CD4-positive, alpha-beta T cell treated with Interleukin-6 for 4 hours (primary cell): ENCODE results near the gene SELENBP1.
"Not testable (repeated sequence)": the region's sequence is repeated elsewhere in the genome, so short reads cannot be mapped to it uniquely, and the experiment has no call there.

Experiments
- DNase-seq: peaks from one replicate; pipeline ENCODE4 v3.0.0-alpha.2; 2020; ENCODE audit warnings: mixed read lengths

The SELENBP1 gene

DNA sequence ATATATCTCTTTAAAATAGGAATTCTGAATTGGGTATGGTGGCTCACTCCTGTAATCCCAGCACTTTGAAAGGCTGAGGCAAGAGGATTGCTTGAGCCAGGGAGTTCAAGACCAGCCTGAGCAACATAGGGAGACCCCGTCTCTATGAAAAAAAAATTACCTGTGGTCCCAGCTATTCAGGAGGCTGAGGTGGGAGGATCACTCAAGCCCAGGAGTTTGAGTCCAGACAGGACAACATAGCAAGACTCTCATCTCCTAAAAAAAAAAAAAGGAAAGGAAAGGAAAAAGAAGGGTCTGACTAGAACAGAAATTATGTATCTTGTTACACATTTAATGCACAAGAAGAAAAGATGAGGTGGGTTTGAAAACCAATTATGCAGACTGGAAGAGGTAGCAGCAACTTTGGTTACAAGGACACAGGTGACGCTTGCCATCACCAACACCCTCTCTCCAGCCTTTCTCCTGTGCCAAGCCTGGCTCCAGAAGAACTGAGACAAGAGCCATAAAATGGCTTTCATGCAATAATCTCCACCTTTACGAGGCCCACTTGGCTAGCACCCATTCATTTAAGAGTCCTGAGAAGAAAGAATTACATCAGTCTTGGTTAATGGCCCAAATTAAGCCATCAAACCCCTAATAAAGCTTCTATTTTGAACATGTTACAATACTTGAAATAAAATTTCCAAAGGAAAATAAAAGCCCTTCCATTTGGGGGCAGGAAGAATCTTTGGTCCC, 4.8 kb upstream of the SELENBP1 start:
- DNase-seq, result no peak

DNA sequence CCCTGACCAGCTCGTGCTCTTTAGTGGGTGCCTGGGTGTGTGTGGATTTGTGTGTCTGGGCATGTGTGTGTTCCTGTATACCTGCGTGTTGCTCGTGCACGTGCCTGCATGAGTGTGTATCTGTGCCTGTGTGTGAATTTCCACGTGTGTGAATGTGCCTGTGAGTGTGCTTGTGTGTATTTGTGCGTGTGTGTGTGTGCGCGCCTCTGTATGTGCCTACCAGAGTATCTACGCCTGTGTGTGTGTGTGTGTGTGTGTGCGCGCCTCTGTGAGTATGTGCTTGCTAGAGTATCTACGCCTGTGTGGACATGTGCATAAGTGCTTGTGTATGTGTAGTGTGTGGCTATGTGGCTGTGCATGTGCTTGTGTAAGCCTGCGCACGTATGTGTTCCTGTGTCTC, 691 bp upstream of the SELENBP1 start:
- DNase-seq, result no peak

DNA sequence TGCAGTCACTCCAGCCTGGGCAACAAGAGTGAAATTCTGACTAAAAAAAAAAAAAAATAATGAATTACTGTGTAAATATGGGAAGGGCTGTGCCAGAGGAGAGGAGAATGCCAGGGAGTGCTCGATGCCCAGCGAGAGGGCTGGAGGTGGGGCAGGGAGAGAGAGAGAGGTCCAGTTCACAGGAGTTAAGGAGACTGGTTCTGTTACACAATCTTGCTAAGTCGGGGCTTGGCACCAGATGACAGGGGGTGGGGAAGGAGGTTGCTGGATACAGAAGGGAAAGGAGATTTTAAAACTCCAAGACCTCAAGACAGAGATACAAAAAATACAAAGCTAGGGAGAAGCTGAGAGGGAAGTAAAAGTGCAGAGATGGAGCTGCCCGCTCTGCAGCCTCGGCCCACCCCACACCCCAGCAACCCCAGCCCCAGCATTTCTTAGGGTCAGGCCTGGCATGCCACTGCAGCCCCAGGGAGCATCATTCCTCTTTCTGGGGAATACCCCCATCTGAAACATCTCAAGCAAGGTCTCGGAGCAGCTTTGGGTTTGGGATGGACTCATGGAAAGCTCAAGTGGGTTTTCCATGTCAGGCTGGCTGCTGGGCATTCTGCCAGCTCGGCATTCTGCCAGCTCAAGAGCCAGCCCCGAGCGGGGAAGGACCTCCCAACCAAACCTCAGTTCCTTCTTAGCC, 991 bp downstream of the SELENBP1 start:
- no peak for DNase-seq

DNA sequence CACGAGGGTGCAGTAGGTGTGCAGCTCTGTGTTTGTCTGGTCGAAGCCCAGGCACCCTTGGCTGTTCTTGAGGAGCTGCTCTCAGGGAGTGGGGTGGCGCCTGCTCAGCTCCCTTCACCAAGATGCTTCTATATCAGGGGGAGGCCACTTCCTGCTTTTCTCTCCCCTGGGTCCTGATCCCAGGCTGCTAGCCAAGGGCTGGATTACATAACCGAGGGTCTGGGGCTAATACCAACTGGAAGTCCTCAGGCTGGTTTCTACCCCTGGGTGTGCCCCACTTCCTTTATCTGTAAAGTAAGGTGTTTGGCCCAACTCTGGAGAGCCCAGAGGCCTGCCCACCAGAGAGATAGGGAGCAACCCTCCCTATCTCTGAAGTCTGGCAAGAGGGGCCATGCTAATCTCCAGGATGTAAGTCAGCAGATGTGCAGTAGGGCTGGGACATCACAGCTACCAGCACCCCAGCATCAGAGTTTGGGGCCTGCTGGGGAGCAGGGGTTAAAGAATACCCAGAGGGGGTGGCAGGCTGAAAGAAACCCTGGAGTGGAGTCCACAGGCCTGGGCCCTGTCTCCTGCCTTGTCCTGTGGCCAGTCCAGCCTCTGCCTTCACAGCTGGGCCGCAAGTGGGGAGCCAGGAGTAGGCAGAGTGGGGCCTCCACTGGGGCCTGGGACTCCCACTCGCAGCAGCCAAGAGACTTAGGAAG, 2.1 kb downstream of the SELENBP1 start:
- DNase-seq, result no peak

DNA sequence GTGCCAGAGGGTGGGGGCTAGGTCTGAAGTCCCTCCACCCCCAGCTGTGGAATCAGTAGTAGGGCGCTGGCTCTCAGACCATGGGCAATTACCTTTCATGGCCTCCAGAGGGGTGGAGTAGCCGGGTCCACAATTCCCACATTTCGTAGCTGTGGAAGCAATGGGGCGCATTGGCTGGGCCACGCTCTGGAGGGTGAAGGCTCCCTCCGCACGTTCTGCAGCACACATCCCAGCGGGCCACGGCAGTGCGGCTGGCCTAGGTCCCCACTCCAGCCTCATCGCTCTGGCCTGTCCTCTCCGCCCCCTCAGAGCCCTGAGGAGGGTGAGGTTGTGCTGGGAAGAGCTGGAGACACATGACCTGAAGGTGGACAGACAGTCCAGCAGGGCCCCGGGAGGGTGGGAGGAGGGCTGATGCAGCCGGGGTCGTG, 2.9 kb downstream of the SELENBP1 start:
- DNase-seq, result no peak

DNA sequence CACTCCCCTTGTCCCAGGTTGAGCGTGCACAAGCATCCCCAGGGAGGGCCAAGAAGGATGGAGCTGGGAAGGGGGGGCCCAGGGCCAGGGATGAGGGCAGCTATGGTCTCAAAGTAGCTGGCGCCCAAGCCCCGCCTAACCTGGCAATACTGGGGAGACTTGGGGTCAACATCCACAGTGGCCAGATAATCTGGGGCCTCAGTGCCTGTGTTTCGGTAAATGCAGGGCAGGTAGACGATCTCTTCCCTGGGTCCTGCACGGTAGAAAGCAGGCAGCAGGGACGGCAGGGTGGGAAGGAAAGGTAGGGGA, 3.2 kb downstream of the SELENBP1 start:
- no peak for DNase-seq

DNA sequence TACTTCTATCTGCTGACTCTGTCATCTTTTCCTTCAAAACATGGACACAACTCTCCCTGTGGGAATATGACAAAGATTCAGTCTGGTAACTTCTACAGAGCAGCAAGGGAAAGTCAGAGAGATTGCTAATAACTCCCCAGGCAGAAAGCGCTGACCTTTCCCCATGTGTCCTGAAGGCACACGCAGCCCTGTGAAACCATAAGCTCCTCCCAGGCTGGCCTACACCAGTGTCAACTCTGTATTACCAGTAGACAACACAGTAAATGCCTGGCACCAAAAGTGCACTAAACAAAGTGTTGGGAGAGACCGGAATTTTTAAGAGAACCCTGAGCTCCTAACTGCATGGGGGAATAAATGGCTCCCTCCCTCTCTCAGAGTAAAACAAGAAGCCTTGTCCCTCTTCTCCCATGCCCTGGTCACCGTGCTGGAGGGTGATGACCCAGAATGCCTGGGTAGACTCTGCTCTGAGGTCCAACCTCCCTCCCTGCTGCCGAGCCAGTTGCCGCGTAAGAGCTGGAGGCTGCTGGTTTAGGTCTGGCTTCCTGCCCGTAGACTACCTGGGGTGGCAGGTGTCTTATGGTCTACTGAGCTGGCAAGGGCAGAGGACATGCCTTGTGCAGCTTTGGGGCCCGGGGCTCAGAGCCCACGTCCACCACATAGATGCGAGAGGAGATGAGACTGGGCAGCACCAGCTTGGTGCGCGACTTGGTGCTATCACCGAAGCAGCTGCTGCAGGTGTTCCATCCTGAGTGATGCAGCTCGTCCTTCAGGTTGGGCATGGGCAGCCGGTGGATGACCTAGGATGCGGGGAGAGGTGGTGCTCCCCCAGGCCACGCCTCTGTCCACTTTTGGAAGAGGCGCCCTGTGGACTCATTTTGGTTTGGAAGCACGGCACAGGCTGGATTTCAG, 3.9 kb downstream of the SELENBP1 start:
- DNase-seq, result no peak

DNA sequence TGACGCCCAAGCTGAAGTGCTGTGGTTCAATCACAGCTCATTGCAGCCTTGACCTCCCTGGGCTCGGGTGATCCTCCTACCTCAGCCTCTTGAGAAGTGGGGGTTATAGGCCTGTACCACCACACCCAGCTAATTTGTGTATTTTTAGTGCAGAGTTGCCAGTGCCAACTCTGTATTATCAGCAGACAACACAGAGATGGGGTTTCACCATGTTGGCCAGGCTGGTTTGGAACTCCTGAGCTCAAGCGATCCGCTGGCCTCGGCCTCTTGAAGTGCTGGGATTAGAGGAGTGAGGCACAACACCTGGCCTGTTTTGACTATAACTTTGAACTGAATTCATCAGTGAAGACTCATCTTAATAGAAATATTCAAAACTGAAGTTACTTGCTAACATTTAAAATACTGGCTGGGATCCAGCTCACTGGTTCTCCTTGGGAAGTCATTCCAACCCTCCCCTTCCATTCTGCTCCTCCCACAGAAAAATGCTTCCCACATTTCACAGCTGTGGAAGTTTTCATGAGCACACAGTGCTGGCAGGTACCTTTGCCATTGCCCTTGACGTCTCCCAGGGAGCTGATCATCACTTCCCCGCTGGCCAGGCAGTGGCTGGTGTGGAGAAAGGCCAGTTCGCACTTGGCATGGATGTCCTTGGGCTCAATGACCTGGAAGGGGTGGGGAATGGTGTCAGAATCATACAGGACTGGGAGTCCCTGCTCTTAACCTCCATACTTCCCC, 4.7 kb downstream of the SELENBP1 start:
- DNase-seq, result no peak

DNA sequence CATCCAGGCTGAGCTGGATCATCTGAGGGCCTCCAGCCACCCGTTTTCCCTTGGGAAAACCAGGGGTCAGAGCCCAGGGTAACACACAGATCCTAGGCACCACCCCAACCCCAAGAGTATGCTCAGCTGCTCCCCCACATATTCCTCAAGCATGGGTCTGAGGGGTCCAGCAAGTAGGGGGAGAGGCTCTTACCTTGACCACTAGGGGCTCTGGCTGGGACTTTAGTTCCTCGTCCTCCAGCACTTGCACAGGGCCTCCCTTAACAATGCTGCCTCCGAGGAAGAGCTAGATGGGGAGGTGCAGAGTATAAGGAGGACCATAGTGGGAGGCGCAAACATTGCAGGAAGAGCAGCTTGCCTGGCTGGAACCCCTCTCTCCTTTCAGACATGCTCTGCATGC, 7.5 kb downstream of the SELENBP1 start:
- no peak for DNase-seq

DNA sequence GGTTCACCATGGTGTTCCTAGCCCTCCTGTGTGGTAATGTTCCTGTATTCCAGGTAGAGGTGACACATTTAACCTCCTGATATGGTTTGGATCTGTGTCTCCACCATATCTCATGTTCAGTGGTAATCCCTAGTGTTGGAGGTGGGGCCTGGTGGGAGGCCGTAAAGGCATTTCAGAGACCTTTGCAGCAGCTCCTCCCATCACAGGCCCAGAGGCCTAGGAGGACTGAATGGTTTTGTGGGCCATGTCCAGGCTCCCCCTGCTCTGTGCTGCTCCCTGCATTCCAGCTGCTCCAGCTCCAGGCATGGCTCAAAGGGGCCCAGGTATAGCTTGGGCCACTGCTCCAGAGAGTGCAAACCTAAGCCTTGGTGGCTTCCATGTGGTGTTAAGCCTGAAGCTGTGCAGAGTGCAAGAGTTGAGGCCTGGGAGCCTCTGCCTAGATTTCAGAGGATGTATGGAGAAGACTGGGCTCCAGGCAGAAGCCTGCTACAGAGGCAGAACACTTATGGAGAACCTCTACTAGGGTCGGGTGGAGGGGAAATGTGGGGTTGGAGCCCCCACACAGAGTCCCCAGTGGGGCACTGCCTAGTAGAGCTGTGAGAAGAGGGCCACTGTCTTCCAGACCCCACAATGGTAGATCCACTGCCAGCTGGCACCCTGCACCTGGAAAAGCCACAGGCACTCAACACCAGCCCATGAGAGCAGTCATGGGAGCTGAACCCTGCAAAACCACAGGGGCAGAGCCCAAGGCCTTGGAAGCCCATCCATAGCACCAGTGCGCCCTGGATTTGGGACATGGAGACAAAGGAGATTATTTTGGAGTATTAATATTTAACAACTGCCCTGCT, 10.0 kb downstream of the SELENBP1 start:
- DNase-seq, result no peak

DNA sequence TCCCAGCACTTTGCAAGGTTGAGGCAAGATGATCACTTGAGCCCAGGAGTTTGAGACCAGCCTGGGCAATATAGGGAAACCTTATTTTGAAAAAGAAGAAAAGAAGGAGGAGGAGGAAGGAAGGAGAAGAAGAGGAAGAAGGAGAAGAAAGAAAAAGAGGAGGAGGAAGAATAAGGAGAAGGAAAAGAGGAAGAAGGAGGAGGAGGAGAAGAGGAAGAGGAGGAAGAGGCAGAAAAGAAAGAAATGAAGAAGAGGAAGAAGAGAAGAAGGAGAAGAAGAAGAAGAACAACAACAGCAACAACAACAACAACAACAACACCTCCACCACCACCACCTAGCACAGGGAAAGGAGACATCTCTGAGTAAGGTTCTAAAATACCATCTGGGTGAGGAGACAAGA, 10.6 kb downstream of the SELENBP1 start:
- no peak for DNase-seq

DNA sequence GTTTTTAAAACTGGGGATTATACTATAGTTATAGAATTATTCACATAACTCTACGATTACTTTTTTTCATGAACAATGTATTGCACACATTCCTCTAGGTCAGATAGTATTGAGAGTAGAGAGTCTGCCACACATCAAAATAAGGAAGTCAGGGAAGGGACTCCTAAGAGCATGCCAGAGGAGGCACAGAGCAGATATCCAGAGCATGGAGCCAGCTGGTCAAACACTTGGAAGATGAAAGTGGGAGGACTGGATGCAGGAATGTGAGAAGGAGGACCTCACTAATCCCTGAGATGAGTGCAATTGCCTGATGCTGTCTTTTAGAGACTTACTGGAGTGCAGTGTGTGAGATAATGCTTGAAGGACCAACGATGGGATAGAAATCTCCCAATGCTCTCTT, 15.8 kb downstream of the SELENBP1 start:
- no peak for DNase-seq

DNA sequence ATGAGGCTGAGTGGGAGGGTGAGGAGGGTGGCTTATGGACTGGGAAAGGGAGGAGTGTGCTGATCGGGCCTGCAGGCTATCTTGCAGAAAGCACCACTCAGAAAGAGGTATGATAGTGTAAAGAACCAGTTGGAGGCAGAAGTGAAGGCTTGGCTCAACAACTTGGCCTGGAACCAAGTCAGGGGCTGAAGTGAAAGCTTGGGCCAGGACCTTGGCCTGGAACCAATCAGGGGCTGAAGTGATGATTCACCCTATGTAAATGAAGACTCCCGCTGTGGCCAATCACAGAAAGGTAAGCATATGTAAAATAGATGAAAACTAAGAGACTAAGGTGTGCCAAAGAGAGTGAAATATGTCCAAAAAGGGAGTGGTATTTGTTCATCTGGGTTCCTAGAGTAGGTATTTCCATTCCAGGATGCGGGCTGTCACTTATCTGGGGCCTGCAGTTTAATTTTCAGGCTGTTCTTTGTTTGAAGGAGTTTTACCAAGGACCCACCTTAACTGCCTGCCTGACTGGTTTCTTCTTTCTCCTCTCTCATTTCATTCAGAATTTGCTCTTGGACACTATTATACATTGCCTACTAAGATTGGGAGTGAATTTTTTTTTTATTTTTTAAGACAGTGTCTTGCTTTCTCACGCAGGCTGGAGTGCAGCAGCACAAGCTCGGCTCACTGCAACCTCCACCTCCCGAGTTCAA, 20.3 kb downstream of the SELENBP1 start:
- DNase-seq, result no peak

DNA sequence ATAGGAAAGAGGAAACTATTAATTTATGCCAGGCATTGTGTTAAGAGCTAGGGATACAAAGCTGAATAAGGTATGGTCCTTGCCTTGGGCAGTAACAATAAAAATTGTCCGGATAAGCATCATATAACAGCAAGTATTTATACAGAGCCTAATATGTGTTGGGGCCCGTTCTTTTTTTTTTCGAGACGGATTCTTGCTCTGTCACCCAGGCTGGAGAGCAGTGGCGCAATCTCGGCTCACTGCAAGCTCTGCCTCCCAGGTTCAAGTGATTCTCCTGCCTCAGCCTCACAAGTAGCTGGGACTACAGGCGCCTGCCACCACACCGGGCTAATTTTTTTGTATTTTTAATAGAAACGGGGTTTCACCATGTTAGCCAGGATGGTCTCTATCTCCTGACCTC, 22.2 kb downstream of the SELENBP1 start:
- not testable (repeated sequence) for DNase-seq

DNA sequence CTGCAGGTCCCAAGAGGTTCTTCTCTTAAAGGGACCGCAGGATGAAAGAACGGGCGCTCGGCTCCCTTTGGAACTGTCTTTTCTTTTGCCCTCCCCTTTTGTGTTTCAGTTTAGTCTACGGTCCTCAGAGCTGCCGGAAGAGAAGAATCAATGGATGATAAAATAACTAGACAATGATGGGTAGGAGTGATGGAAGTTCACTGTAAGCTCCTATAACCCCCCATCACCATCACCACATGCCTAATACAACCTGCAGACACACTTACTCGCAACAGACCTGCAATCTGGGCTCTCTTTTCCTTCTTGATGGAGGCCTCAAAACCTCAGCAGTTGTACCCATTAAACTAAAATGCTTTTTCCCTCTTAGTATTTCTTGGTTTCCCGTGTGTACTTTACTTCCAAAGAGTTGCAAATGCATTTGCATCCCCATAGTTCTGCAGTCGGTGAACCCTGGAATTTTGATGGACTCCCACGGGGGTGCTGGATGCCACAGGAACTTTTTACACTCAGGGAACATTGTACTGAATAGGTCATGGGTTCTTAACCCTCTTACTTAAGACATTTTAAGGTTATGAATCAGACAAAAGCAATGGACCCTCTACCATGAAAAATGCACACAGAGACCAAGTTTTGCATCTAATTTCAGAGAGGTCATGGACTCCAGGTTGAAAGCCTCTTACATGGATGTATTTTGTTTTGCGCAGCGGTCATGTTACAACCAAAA, 24.8 kb downstream of the SELENBP1 start:
- DNase-seq, result no peak

DNA sequence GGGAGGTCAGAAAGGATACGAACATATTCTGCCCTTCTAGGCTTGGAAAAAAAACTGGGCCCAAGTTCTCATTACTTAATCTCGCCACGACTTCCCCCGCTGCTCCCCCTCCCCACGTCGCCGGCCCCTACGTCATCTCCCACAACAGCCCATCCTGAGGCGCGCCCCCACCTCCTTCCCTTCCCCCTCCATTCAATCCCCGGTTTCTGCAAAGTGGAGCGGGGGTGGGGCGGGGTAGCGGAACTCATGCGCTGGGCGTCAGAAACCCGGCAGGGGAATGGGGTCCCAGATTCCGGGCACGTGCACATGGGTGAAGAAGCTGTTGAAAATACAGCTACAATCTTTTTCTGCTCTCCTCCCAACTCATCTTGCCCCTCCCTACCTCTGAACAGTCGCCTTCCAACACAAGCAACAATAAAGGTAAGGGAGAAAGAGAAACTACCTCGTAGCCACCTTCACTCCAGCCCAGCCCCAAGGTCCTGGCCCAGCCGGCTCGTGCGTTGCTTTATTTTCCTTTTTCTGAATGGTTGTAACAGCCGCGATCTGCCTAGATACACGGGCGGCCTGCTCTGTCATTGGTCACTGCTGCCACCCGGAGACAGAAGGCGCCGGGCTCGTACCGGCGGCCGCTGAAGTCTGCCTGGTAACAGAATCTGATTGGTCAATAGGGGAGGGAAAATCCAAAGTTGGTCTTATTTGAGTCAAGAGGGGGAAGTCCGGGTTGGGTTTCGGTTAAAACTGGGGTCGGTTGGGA, 25.6 kb downstream of the SELENBP1 start, which contains the start of gene RFX5:
Gene RFX5 (minus strand): TSS at position 484 of the 754 bp plus-strand sequence. CDS start 932 bp downstream, outside the sequence.
- DNase-seq, result peak; percentile 93

DNA sequence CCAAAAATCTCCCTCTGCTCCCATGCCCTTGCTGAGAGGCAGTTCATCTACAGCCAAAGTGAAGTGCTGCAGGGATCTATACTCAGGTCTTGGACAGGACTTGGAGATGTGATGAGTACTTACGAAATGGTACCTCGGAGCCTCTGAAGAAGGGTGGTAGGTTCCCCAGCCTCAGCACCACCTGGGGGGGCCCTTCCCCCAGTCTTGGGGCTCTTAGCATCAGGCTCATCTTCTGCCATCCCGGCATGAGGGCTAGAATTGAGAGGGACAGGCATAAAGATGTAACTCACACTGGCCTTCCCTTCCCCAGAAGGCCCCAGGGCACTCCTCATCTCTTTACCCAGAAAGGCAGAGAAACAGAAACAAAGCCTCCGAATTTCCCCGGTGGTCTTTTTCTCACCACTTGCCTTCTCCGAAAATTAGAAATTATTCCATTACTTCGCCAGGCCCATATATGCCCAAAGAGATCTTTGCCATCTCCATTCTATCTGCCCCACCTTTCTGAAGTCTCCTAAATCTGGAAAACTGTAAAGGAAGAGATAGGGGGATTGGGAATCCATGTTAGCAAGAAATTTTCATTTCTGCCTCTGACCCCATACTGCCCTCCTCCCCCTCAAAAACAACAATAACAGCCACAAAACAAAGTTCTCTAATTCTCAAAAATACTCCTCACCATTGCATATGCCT, 26.3 kb downstream of the SELENBP1 start:
- no peak for DNase-seq

DNA sequence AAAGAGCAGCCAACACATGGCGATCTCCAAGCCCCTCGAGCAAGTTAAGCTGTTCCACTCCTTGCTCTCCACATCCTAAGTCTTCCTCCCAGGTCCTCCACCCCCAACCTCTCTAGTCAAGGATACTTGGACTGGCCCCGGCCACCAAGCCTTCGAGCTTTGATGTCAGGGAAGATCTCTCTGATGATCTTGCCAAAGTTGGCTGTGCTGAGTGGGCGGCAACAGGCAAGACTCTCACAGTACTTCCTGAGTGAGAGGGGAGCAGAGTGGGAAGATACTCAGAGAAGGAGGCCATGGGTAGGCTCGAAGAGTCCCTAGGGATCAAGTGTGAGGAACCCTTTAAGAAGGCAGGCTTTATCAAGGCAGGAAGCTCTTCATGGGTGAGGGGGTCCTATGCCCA, 28.2 kb downstream of the SELENBP1 start:
- no peak for DNase-seq

DNA sequence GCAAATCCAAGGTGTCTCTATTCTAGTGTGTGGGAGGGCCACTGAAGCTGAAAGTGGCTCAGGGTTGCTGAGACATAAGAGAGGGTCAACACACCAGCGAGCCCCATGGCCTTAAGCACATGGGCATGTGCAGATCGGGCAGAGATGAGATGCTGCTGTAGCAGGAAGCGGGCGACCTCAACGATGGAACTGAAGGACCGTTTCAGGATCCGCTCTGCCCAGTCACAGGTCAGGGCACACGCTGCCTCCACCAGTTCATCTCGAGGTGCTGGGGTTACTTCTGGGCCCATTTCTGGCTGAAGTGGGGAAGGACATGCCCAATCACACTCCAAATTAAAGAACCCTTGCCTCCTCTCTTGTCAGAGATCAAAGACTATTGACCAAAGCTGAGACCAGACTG, 28.9 kb downstream of the SELENBP1 start:
- no peak for DNase-seq
